ENCODE measurements around the gene TSPAN18.

GRCh38 chr11:44943118-44943517 lies 216.4 kb downstream of the TSPAN18 start:
- TF ChIP-seq ZNF274 (IDR thresholded peaks at IDR 0.05; ENCODE audit: low read depth, low read length): no peak
- TF ChIP-seq YY1 (IDR thresholded peaks at IDR 0.05; ENCODE audit: insufficient read depth, insufficient read length): no peak
- TF ChIP-seq SUZ12 (IDR thresholded peaks at IDR 0.05; ENCODE audit: extremely low read depth, insufficient read depth, insufficient read length): no peak
